Astrocyte (in vitro differentiated cells and primary cell): ENCODE data around the gene C12orf76.

Experiments used
- CTCF ChIP-seq: IDR thresholded peaks from 2 replicates; pipeline ENCODE4 v1.5.1; 2011; ENCODE audit warnings: low read depth, mild to moderate bottlenecking, inconsistent platforms, low read length, moderate library complexity; ENCODE audit not compliant: insufficient read depth
- EZH2 ChIP-seq: IDR thresholded peaks from 2 replicates; pipeline ENCODE4 v1.6.1; 2012; ENCODE audit warnings: mild to moderate bottlenecking, low read length, inconsistent platforms; ENCODE audit not compliant: insufficient read depth

DNA sequence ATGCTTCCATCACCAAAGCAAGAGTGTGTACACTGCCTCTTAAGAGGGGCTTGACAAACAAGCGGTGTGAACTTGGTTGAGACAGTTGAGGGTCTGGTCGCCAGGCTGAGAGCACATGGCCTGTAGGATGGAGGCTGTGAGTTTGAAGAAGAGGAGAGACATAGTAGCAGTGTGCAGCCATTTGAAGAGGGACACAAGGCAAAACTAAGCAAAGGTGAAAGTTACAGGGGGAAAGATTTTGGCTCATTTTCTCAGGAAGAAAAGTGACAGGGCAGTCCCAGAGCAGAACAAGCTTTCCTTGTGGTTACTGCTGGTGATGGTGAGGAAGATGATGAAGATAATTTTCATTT, 11.3 kb upstream of the C12orf76 start:
- TF ChIP-seq CTCF (no peak), EZH2 (no peak)
